ENCODE measurements around the gene TULP1.

The TULP1 gene

DNA sequence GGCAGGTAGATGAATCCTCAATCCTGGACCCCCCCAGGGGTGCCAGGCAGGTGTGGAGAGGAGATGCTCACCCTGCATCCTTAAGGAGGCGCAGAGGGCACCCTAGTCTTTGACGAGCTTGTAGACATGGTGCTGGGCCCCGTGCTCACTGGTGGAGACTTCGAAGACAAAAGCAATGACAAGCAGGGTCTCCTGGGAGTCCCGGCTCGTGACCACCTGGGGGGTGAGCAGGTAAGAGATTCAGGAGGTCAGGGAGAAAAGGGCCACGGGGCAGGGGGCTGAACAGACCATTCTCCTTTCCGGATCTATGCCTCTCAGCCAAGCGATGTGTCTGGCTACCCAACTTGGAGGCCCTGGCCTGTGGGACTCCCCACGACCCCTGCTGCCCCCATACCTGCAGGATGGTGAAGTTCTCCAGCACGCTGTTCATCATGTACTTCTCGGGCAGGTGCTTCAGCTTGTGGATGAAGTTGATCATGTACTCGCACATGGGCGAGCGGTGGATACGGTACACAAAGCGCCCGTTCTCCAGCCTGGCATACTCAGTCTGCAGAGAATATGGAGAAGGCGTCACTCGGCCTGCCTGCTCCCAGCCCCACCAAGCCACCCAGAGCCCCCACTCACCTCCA is 37.6 kb downstream of the TULP1 start:
- no peaks in the 10 kb centered on the region for H3K27me3 ChIP-seq (ENCODE audit: insufficient read depth, low read length, poor library complexity, severe bottlenecking)
- H2AFZ ChIP-seq (ENCODE audit: low read length), result no peak overlapping the region
- H3K4me2 ChIP-seq (ENCODE audit: low read depth, low read length, poor library complexity, severe bottlenecking), result no peak overlapping the region
- no peak overlapping the region for H3K9ac ChIP-seq (ENCODE audit: low read depth, low read length, poor library complexity, severe bottlenecking)
- no peak for TF ChIP-seq EZH2phosphoT487 (IDR thresholded peaks at IDR 0.05; ENCODE audit: borderline replicate concordance)
- TF ChIP-seq, protein P1, sequence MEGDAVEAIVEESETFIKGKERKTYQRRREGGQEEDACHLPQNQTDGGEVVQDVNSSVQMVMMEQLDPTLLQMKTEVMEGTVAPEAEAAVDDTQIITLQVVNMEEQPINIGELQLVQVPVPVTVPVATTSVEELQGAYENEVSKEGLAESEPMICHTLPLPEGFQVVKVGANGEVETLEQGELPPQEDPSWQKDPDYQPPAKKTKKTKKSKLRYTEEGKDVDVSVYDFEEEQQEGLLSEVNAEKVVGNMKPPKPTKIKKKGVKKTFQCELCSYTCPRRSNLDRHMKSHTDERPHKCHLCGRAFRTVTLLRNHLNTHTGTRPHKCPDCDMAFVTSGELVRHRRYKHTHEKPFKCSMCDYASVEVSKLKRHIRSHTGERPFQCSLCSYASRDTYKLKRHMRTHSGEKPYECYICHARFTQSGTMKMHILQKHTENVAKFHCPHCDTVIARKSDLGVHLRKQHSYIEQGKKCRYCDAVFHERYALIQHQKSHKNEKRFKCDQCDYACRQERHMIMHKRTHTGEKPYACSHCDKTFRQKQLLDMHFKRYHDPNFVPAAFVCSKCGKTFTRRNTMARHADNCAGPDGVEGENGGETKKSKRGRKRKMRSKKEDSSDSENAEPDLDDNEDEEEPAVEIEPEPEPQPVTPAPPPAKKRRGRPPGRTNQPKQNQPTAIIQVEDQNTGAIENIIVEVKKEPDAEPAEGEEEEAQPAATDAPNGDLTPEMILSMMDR (conservative IDR thresholded peaks at IDR 0.05; ENCODE audit: low read length), result no peak
- H3K36me3 ChIP-seq (ENCODE audit: insufficient read depth, low read length), result peaks cover 30% of the 10 kb centered on the region
- H4K20me1 ChIP-seq (ENCODE audit: insufficient read depth, low read length, poor library complexity, severe bottlenecking), result peaks cover 39% of the 10 kb centered on the region
- H3K4me1 ChIP-seq (ENCODE audit: insufficient read depth, low read length, poor library complexity, severe bottlenecking), result peaks cover 19% of the 10 kb centered on the region
- H3K4me3 ChIP-seq (ENCODE audit: low read length, poor library complexity, severe bottlenecking), result no peak overlapping the region
- H3K9me3 ChIP-seq (ENCODE audit: insufficient read depth, low read depth, low read length), result no peaks in the 10 kb centered on the region
- H3F3A ChIP-seq (ENCODE audit: low read depth), result peaks cover 3% of the 10 kb centered on the region; the same call in 1 of the 2 replicates
- peaks cover 33% of the 10 kb centered on the region for H3K79me2 ChIP-seq (ENCODE audit: insufficient read depth, low read length)
- H3K9me2 ChIP-seq (replicated peaks; ENCODE audit: low read depth, low read length), result no peaks in the 10 kb centered on the region

DNA sequence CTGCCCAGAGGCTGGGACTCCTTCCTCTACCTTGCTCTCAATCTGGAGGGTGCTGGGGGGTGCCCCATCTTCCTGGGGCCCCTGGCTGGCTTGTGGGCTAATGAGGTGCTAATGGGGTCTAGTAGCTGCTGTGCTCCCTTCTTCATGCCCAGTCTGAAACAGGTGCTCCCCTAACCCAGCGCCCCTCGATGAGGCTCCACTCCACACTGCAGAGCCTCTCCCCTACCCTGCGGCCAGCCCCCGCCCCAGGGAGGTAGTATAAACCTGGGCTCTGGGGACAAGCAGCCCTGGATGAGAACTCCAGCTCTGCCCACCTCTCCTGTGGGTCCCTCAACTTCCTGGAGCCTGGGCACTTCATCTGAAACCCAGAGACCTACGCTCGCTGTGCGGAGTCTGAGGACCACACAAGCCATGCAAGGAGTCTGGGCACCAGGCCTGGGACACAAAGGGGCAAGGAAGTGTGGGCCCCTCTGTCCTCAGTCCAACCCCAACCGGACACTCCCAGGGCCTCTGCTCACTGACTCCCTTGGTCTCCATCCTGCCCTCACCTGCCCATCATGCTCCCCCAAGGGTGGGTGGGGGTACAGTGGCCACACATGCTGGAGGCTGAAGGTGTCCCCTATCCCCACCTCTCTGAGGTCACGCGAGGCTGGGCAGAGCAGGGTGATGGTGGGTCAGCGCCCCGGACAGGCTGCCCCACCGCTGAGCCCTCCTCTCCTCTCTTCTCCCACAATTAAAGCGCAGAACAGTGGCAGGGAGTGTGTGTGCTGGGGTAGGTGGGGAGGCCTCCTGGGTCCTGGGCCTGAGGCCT is 38.4 kb downstream of the TULP1 start:
- no peaks in the 10 kb centered on the region for H3K9me2 ChIP-seq (replicated peaks; ENCODE audit: low read depth, low read length)
- no peak overlapping the region for H3K9ac ChIP-seq (ENCODE audit: low read depth, low read length, poor library complexity, severe bottlenecking)
- H3K27me3 ChIP-seq (ENCODE audit: insufficient read depth, low read length, poor library complexity, severe bottlenecking), result peaks cover under 1% of the 10 kb centered on the region
- H3K79me2 ChIP-seq (ENCODE audit: insufficient read depth, low read length), result peaks cover 40% of the 10 kb centered on the region
- peaks cover 47% of the 10 kb centered on the region for H4K20me1 ChIP-seq (ENCODE audit: insufficient read depth, low read length, poor library complexity, severe bottlenecking)
- H3K4me3 ChIP-seq (ENCODE audit: low read length, poor library complexity, severe bottlenecking), result no peak overlapping the region
- H3K9me3 ChIP-seq (ENCODE audit: insufficient read depth, low read depth, low read length), result no peaks in the 10 kb centered on the region
- TF ChIP-seq, protein P1 (conservative IDR thresholded peaks at IDR 0.05; ENCODE audit: low read length), result no peak
- no peak for TF ChIP-seq EZH2phosphoT487 (IDR thresholded peaks at IDR 0.05; ENCODE audit: borderline replicate concordance)
- peaks cover 37% of the 10 kb centered on the region for H3K36me3 ChIP-seq (ENCODE audit: insufficient read depth, low read length)
- no peak overlapping the region for H3K4me2 ChIP-seq (ENCODE audit: low read depth, low read length, poor library complexity, severe bottlenecking)
- no peak overlapping the region for H2AFZ ChIP-seq (ENCODE audit: low read length)
- peaks cover 24% of the 10 kb centered on the region for H3K4me1 ChIP-seq (ENCODE audit: insufficient read depth, low read length, poor library complexity, severe bottlenecking)
- H3F3A ChIP-seq (ENCODE audit: low read depth), result peaks cover 3% of the 10 kb centered on the region; the same call in 1 of the 2 replicates

DNA sequence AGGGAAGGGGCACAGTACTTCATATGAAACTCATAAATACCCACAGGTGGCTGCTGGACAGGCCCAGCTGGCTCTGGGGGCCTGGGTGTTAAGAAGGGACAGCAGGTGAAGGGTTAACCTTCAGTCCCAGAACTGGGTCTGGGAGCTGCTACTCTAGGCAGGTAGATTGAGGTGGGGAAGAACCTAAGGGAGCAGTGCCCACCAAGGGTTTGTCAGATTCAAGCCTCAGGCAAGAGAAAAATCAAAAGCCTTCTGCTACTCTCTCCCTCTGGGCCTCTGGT is 38.9 kb downstream of the TULP1 start:
- H3K4me2 ChIP-seq (ENCODE audit: low read depth, low read length, poor library complexity, severe bottlenecking), result no peak overlapping the region
- no peak overlapping the region for H3K4me3 ChIP-seq (ENCODE audit: low read length, poor library complexity, severe bottlenecking)
- no peaks in the 10 kb centered on the region for H3K9me3 ChIP-seq (ENCODE audit: insufficient read depth, low read depth, low read length)
- H3K27me3 ChIP-seq (ENCODE audit: insufficient read depth, low read length, poor library complexity, severe bottlenecking), result peaks cover 6% of the 10 kb centered on the region
- no peak overlapping the region for H2AFZ ChIP-seq (ENCODE audit: low read length)
- peaks cover 3% of the 10 kb centered on the region; the same call in 1 of the 2 replicates for H3F3A ChIP-seq (ENCODE audit: low read depth)
- H3K36me3 ChIP-seq (ENCODE audit: insufficient read depth, low read length), result peaks cover 42% of the 10 kb centered on the region
- peaks cover 52% of the 10 kb centered on the region for H4K20me1 ChIP-seq (ENCODE audit: insufficient read depth, low read length, poor library complexity, severe bottlenecking)
- peaks cover 24% of the 10 kb centered on the region for H3K4me1 ChIP-seq (ENCODE audit: insufficient read depth, low read length, poor library complexity, severe bottlenecking)
- TF ChIP-seq, protein P1 (conservative IDR thresholded peaks at IDR 0.05; ENCODE audit: low read length), result no peak
- no peak for TF ChIP-seq EZH2phosphoT487 (IDR thresholded peaks at IDR 0.05; ENCODE audit: borderline replicate concordance)
- H3K9ac ChIP-seq (ENCODE audit: low read depth, low read length, poor library complexity, severe bottlenecking), result no peak overlapping the region
- H3K9me2 ChIP-seq (replicated peaks; ENCODE audit: low read depth, low read length), result no peaks in the 10 kb centered on the region
- H3K79me2 ChIP-seq (ENCODE audit: insufficient read depth, low read length), result peaks cover 46% of the 10 kb centered on the region

All from Loucy (cell line).